NCI-H1417 treated with DMSO at 0.1 percent for 48 hours (cell line): ENCODE measurements around the gene ADRA2B.
"Not testable (repeated sequence)": the region's sequence is repeated elsewhere in the genome, so short reads cannot be mapped to it uniquely, and the experiment has no call there.

Experiments
- DNase-seq: peaks from one replicate; lab custom pipeline; 2025; lab: John Stamatoyannopoulos, UW

The ADRA2B gene

DNA sequence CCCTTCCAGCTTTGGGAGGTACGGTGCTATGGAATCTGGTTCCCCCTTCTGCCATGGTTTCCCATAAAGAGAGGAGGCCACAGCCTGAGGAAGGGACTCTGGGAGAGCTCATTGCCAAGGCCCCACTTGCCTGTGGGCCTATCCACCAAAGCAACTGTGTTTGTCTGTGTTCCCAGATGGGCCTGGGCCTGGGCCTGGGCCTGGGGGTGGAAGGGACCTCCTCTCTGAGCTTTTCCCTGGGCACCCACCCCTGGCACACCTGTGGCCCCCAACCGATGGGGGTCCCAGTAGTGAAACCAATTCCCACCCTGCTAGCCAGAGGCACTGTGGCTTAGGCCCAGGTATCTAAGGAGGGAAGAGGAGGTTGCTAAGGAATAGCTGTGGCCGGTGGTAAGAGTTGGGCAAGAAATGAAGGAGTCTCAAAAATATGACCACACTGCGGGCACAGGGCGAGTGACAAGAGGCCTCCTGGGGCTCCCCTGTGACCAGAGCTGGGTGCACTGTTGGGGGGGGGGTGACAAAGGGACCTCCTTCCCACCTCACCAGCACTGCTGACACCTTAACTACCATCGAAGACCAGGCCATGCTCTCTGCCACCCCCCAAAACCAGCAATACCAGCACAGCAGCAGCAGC, 33.8 kb upstream of the ADRA2B start:
- no peak for DNase-seq

DNA sequence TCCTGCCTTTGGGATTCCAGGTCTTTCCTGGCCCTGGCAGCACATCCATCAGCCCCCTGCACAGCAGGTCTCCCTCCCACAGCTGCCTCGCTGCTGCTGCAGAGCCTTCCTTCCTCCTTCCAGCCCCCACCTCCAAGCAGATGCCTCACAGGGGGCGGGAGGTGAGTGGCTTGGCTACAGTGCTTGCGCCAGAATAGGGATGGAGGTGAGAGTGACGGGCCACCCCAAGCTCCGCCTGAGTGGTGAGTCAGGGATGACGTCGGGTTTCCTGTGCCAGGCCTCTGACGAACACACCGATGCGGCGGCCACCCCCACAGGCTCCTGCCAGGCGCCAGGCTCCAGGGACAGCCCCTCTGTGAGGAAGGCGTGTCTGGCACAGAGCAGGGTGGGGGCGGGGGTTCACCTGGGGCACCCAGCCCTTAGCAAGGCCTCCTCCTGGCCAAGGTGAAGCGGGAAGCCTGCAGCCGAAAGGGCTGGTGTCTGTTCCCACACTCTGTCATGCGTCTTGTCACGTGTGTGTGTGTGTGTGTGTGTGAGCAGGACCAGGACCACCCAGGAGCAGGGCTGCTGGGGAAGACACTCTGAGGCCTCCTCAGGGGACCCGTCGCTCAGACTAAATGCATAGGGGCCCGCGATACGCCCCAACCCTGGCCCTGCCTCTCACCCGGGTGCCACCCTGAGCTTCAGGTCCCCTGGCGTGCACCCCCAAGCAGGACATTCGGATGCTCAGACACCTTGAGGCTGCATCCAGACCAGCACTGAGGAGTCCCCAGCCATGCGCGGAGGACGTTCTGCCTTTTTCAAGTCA, 32.2 kb upstream of the ADRA2B start:
- peak; percentile 41 for DNase-seq

- DNase-seq = no peak
Observed at GRCh38 chr2:96147593-96148201, 31.3 kb upstream of the ADRA2B start.

DNA sequence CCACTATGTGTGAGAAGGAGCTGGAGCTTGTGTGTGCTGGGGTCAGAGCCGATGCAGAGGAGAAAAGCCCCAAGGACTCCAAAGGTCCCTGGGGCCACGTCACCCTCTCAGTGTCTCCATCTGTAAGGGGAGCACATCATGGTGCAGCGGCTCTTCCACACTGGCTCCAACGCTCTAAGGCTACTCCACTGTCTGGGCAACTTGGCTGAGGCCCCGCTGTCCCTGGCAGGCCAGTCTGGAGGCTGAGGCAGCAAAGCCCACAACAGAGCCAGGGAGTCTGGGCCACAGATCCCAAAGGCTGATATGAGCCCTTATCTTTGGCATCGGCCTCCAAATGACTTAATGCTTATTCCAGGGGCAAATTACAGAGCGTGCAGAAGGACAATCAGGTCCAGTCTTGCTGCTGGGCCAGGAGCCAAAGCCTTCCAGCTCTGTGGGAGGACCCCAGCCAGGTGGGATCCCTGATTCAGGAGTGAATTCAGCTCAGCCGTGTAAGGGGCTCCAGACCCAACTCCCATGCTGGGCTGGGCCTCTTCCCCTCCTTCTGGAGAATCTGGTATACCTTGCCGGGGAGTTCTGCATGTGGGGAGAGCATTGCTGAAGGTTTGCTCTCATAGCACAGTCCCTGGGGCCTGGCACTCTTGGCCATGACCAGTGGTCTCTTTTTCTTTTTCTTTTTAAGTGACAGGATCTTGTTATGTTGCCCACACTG, 30.7 kb upstream of the ADRA2B start:
- DNase-seq = no peak

GRCh38 chr2:96146153-96146880, 29.9 kb upstream of the ADRA2B start:
- no peak for DNase-seq

DNA sequence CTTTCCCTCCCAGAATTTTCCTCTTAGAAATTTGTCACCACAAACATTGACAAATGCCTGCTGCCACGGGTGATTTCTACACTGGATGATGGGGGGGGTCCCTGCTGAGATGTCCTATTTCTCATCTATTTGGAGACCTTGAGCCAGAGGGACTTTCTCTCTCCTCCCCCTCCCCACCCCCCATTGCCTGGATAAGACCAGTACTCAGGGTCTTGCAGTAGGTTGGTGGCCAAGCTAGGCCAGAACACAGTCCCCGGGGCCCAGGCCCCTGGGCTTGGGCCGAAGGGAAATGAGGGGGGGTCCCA, 29.4 kb upstream of the ADRA2B start:
- DNase-seq = no peak

DNA sequence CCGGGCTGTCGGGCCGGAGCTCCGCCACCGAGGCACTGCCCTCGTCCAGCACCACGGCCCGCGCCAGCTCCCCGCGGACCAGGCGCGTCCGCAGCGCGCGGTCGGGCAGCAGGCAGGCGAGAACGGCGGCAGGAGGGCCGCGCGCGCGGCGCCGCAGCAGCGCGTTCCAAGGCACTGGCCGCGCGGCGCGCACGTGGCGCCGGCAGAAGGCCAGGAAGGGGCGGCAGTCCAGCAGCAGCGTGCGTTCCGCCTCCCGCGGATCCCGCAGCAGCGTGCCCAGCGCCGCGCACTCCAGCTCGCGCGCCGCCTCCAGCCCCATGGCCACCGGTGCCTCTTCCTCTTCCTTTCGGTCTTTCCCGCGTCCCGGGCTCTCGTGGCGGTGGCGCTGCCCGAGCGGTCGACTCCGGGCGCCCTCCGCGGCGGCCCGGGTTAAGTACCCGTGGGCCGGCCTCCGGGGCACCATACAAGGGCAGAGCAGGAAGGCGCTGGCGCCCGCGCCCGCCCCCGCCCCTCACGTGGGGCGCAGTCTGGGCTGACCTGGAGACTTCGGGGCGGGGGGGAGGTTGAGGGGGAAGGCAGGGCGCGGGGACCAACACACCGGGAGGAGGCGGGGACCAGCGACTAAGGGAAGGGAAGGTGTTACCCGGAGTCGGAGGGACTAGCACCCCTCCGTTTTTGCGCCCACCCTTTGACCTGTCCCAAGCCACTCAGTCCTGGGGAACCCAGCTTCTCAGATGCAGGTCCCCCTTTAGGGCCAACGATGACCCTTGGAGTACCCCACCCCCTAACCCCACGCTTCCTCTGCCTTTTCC, 28.9 kb upstream of the ADRA2B start, which contains the start of gene DUSP2:
TSS of gene DUSP2 (minus strand) at position 405 of the 812 bp plus-strand sequence. CDS start at position 319, 86 bp downstream.
- no peak for DNase-seq

DNA sequence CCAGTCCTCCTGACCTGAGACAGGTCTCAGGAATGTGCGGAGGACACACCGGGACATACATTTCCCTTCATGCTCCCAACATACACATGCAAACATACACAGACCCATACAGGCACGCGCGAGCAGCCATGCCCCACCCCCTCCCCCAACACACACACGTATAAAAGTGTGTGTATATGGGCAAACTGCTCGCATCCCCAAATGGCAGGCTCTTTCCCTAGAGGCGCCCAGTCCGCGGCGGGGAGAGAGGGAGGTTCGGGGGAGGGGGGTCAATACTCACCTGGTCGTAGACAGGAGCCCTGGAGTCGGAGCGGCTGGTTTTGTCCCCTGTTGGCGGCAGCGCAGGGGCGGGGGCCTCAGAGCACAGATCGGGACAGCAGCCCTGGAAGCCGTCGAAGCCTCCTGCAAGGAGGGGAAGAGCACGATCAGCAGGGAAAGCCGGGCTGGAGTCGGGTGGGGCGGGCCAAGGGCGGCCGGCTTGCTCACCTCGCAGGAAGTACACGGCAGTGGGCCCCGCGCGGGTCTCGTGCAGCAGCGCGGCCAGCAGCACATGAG, 28.2 kb upstream of the ADRA2B start:
- DNase-seq = no peak

DNA sequence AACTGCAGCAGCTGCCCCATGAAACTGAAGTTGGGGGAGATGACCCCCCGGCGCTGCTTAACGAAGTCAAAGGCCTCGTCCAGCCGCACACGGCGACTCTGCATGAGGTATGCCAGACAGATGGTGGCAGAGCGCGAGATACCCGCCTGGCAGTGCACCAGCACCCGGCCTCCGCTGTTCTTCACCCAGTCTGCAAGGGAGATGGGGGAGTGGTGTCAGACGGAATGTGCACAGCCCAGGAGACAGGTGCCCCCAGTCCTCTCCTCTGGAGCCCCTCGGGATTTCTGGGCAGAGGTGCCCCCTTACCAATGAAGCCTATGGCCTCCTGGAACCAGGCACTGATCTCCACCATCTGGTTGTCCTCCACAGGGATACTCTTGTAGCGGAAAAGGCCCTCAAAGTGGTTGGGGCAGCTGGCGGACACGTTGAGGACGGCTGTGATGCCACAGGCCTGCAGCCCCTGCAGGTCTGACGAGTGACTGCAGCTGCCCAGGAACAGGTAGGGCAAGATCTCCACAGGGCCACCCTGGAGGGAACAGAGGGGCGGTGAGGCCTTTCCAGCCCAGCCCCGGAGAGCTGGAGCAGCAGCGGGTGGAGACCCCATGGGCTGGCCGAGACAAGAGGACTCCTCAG, 27.6 kb upstream of the ADRA2B start:
- DNase-seq = no peak

DNA sequence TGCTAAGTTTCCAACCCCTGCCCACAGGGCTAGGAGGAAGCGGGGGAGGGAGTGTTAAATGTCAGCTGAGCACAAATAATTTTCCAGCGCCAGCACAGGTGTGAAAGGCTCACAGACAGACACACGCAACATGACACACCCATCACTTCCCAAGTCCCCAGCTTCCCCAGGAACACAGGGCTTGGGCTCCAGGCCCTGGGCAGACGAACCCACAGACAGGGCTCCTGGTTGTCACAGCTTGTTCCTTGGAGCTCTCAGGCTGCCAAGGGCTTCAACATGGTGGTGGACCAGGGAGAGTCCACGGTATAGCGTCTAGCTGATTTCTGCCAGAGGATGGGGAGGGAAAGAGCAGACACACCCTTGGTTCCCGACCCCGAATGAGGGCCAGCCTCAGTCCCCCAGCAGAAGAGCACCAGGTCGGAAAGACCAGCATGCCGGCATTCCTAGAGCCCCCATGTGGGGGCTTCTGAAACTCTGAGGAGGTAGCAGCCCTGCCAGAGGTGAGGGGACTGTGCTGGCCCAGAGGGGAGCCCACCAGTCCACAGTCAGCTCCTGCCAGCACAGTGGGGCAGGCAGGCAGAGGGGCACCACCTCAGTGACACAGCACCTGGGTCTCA, 27.0 kb upstream of the ADRA2B start:
- no peak for DNase-seq

DNA sequence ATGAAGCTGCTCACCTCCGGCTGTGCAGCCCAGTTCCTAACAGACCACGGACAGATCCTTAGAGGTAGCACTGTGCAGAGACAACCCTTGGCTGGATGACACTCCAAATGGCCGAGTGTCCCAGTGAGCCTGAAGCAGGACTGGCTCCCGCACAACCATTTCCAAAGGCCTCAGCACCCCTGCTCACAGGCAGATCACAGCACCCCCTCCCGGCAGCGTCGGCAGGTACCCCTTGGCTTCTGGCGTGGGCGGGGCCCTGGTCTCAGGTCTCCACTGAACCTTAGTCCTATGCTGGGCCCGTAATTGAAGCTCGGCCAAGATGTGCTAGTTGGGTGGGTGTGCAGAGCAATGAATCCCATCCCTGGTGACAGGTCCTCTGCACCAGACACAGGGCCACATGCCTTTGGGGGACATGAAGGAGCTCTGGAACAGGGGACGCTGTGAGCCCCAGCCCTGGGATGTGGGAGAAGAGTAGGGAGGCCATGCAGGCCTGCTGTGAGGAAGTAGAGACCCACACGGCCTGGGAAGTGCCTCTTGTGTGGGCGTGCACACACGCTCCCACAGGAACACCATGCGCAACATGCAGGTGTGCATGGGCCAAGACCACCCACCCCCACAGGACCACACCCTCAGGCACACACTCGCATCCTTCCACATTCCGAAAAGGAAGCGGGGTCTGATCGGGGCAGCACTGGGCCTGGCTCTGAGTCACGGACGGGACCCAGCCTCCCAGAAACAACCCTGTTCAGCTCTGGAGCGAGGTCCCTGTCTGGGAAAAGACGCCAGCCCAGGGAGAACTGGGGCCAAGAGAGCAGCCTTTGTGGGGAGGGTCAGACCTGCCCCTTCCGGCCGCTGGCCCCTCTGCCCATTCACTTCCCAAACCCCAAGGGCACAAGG, 26.1 kb upstream of the ADRA2B start:
- no peak for DNase-seq

DNA sequence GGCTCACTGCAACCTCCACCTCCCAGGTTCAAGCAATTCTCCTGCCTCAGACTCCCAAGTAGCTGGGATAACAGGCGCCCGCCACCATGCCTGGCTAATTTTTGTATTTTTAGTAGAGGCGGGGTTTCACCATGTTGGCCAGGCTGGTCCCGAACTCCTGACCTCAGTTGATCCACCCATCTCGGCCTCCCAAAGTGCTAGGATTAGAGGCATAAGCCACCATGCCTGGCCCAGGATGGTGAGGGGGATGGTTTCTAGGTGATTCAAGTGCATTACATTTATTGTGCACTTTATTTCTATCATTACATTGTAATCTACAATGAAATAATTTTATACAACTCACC, 25.2 kb upstream of the ADRA2B start:
- DNase-seq = not testable (repeated sequence)

DNA sequence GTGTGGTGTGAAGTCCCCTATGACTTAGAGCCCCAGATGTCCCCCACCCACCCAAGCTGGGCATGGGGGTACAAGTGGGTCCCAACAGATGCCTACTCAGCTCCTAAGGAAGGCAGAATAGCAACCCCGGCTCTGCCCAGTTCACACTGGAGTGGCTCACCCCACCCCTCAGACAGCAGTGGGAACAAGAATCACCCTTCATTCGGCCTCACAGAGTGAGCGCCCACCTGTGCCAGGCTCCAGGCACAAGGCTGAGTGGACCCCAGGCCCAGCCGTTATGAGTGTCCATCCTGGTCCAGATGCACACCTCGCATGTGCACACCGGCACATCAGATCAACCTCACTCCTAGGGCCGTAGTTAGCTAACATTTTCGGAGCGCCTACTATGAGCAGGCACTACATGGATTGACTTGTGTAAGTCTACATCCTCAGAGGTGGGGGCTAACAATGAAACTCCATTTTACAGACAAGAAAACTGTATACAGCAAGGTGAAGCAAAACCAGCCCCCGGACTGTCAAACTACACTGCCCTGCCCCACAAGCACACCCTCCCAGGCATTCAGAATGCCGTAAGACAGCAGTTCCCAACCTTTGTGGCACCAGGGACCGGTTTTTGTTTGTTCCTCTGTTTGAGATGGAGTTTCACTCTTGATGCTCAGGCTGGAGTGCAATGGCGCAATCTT, 24.7 kb upstream of the ADRA2B start:
- no peak for DNase-seq

DNA sequence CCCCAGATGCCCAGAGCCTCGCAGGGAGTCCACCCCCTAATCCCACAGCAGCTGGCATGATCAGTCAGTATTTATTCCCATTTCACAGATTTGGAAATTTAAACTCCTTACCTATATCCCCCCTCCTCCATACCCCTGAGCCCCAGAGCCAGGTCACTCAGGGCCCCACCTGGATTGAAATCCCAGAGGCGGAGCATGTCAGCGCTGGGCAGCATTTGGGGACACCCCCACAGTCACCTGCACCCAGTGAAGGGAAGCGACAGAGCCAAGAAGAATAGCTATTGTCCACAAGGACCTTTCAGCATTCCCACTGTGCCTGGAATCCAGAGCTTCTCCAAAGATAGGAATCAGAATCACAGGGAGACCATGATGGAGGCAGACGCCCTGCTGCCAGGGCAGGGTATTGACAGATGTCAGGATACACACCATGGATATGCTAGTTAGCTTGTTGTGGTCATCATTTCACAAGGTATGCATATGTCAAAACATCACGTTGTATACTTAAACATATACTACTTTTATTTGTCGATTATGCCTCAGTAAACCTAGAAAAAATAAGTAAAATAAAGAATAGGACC, 22.9 kb upstream of the ADRA2B start:
- DNase-seq = no peak

DNA sequence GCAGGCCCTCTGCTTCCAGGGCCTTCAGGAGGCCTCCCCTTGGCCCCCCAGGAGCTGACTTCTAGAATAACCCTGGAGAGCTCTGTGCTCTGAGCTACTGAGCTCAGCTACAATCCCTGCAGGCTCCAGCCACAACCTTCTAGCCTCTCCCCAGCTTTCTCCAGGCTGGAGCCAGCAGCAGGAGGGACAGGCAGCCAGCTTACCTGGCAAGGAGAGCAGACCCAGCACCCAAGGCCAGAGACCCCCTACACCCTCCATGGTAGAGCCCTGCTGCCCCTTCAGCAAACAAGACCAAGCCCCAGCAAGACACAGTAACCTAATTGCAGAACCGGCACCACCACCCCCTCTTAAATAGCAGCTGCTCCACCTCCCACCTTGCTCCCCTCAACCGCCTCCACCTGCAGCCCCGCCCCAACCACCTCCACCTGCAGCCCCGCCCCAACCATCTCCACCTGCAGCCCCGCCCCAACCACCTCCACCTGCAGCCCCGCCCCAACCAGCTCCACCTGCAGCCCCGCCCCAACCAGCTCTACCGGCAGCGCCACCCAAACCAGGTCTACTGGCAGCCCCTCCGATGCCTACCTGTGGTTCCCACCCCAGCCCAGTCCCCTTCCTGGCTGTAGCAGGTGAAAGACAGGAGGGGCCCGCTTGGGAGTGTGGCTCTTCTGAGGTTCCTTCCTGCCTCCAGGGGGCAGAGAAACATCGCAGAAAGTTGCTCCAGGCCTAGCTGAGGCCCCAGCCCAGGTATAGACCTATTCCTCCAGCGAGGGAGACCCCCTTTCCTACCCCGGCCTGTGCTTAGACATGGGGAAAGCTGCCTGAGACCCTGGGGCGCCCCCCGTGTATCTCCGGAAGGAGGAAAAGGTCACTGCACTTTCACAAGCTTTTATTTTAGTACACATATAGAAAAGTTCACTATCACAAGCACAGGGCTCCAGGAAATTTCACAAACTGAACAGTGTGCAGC, 22.1 kb upstream of the ADRA2B start, which contains the start of gene ASTL:
TSS of gene ASTL (minus strand) at position 324 of the 967 bp plus-strand sequence. CDS start at position 258, 66 bp downstream.
- DNase-seq = no peak

DNA sequence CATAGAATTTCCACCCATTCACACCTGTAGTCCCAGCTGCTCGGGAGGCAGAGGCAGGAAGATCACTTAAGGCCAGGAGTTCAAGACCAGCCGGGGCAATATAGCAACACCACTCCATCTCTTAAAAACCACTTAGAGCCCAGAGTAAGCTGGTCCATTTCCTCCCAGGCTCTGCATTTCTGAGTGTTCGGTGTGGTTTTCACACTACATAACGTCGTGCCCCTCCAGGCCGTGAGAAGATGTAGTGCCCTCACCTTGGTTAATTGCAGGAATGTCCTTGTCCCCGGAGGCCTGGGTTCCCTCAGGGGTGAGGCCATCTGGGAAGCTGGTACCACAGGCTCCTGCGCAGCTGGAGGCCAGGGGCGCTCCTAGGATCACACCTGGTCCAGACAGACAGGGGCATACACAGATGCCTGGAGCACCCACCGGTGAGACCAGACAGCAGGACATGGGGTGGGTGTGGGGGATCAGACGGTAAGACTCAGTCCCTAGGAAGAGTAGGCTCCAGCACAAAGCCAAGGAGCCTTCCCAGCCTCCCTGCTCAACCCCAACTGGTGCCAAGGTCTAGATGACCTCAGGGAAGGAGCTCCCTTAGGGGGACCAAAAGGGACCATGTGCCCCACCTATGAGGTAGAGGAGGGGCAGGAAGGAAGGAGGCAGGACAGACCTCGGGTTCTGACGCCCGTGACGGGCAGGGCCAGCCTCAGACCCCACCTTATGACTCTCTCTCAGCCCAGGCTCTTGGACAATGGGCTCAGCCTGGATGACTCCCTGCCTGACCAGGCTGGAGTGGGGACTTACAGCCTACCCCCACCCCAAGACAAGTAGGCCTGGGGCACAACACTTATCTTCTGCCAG, 21.2 kb upstream of the ADRA2B start:
- DNase-seq = no peak
